HG03280 (cell line): ENCODE measurements around the gene TTC28.

ENCODE experiments used
- ATAC-seq: cut with Tn5 transposase; IDR thresholded peaks from one replicate; pipeline ENCODE4 v1.9.1; 2021; ENCODE audit warnings: mild to moderate bottlenecking, moderate library complexity; ENCODE audit not compliant: unreplicated experiment

Gene TTC28

DNA sequence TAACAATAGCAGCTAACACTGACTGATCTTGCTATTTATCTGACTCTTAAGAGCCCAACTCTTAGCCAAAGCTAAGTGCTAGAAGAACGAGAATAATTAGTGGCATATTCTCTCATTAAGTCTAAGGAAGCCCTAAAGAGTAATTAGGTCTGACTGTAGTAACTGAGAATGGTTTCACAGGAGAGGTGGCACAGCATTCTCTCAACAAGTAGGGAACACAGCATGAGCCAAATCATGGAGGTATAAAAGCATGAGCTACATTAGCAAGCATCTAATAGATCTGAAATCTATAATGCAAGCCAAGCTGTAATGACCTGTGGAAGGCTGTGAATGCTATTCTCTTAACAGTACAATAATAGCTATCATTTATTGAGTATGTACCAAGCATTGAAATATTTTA is 230.6 kb downstream of the TTC28 start:
- ATAC-seq = no peak

DNA sequence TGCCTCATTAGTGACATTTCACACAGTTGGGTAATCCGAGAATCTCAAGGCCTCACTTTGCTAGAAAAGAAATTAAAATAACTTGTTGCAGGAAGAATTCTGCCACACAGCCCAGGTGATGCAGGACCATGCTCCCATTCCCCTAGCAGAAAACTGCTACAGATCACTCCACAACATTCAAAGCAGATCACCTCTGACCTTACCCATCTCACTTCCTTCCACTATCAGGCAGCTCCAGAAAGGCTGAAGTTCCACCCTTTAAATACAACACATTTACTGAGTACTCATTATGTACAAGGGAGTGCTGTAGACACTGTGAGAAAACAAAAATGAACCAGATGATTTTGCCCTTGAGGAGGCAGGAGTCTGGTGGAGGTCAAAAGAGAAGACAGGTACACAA is 231.0 kb downstream of the TTC28 start:
- no peak for ATAC-seq

DNA sequence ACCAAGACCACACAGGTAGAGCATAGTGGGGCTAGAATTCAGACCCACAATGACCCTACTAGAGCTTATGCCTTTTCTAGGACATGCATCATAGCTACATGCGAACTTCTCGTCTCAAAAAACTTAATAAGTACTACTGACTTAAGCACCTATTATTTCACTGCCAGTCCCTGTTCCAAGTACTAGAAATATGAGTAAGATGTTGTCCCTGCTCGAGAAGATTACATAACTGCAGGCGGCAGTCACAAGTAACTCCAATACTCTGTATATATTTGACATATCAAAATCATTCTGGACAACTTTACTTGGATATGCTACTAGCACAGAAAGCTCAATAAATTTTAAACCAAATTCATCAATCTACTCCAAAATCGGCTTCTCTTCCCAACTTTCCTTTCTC is 235.0 kb downstream of the TTC28 start:
- ATAC-seq = no peak

GRCh38 chr22:28443526-28443876 is 236.1 kb downstream of the TTC28 start:
- no peak for ATAC-seq

GRCh38 chr22:28442711-28443525 is 236.7 kb downstream of the TTC28 start:
- no peak for ATAC-seq

- ATAC-seq = no peak
Observed at GRCh38 chr22:28442264-28442710, 237.4 kb downstream of the TTC28 start.

DNA sequence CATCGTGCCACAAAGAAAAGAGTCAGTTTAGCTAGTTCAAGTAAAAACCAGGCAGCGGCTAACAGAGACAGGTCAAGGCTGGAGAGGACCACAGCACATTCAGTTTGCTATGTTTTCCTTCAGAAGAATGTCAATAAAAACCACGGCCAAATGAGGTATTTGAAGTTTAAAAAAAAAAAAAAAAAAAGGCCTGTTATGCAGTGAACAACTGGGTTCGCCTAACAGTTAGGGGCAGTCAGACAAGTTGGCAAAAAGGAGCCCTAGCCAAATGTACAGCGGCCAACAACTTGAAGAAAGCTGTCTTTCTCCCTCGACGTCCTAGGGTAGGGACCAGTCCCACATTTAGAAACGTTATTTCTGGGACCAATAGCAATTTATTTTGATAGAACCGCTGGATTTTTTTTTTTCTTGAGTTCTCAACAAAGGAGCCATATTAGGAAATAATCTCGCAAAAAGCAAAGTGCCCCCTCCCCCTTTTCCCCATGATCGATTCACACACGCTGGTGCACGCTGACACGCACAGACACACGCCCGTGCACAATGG is 237.8 kb downstream of the TTC28 start:
- no peak for ATAC-seq

GRCh38 chr22:28440592-28441390 is 238.8 kb downstream of the TTC28 start:
- ATAC-seq = no peak

GRCh38 chr22:28438183-28438768 is 241.4 kb downstream of the TTC28 start:
- ATAC-seq = no peak

DNA sequence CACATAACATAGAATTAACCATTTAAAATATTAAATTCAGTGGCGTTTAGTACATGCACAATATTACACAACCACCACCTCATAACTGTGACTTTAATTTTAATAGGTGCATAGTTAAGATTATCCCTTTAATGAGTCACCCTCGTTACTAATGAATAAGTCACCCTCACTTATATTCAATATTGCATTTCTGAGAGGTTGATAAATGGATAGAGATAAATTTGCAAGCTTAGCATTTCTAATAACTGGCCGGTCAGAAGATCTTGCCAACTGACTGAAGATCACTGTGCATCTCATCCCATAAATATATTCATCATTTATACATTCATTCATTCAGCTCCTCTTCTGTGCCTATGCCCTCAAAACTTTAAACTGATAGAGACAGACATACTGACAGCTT is 243.7 kb downstream of the TTC28 start:
- ATAC-seq = no peak

DNA sequence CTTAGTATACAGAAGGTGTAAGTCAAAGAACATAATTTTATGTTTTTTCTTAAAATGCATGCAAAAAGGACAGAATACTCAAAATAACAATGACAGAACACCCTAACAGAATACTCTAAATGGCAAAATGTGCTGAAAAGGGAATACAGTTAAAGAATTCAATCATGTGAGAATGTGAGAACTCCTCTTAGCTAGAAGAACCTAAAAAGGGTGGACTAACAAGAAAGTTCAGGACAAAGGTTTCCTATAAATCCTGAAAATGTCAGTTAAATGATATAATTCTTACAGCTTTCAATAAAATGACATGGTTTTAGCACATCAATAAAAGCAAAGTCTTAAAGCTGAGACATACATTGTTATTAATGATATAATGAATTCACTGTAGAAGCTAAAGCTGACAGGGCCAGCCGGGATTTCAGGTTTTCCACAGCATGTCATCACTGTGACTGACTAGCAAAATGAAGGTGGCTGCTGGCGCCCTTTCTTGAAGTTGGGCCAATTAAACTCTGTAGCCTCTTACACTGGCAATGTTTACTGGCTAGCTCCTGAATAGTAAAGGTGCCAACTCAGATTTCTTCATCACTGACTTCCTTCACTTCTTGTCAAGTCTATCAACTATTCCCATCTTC is 244.4 kb downstream of the TTC28 start:
- no peak for ATAC-seq

GRCh38 chr22:28430466-28431025 is 249.1 kb downstream of the TTC28 start:
- ATAC-seq = no peak

GRCh38 chr22:28429711-28430110 is 249.9 kb downstream of the TTC28 start:
- no peak for ATAC-seq

DNA sequence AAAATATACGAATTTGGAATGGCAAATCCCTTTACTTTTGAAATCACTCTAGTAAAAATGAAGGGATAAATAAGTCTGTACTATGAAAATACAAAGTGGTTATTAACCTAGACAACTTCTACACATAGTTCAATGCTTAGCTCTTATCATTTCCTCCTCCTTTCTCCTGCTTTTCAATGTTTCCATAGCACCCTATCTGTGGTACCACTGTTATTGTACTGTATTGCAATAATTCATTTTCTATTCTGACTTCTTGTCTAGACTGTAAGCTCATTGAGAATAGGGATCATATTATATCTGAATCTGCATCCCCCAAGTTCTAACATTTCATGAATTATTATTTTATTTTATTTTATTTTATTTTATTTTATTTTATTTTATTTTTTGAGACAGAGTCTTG is 251.4 kb downstream of the TTC28 start:
- no peak for ATAC-seq

DNA sequence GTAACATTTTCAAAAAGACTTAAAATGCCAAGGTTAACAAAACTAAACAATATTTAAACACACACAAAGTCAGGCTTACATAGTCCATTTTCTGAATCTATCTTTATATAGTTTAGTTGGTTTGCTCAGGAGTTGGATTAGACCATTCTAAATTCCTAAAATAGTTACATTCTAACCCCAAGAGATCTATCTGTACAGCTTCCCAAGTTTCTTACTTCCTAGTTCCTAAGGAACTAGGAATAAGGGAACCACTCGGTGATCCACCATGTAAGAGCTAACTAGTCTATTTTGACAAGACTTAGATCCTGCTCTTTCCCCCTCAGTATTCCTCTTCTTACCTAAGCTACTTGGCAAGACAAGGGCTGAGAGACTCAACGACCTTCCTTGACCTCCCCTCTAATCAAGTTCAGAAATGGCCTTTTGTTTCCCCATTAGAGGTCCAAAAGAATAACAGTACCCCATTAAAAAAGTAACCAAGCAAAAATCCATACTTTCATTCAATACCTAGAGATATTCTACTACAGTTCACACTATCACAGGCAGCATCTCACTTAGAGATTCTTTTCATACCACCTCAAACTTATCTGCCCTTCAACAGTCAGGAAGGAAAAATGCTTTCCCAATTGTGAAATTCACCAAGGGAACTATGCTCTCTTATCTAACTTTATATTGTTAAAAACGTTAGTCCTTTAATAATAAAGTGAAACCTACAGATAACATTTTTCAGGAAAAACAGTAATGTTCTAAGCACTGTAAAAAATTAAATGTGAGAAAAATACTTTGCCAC is 253.1 kb downstream of the TTC28 start:
- ATAC-seq = no peak

DNA sequence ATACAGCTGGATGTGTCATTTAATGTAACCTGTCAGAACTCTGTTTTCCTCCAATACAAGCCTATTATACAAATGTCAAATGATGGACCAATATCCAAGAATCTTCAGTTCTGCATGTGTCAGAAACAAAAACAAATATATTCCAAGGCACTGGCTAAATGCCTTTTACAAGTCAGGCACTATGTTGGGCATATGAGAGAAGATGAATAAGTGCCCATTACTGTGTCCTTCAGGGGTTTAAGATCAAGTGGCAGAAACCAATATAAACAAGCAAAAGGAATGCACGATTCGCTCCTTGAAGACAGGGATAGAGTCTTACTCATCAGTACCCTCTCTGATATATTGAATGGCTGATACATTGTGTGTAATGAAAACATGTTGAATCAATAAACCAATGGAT is 254.4 kb downstream of the TTC28 start:
- no peak for ATAC-seq

DNA sequence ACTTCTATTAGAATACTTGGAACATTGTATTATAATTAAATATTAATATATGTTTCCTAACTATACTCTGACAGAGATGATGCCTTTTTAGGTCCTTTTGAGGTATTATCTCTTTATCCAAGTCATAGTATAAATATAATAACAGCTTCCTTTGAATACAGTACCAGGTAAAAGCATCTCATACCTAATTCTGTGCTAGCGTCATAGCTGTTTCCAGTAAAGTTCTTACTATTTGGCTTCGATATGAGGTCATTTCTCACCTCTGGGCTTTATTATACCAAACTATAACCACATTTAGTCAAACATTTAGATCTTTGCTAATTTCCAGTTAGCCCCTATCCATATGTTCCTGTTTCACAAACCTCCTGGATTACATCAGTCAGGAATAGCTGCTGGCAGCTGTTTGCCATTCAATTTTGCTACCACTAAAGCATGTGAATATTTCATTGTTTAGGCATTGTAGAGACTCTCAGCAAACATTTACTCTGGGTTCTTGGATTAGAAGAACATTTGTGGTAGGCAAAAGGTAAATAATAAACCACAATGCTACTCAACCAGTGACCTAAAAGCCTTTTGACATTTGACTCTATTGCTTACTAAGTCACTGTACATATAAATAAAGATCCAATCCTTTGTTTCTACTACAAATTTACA is 255.1 kb downstream of the TTC28 start:
- ATAC-seq = no peak

DNA sequence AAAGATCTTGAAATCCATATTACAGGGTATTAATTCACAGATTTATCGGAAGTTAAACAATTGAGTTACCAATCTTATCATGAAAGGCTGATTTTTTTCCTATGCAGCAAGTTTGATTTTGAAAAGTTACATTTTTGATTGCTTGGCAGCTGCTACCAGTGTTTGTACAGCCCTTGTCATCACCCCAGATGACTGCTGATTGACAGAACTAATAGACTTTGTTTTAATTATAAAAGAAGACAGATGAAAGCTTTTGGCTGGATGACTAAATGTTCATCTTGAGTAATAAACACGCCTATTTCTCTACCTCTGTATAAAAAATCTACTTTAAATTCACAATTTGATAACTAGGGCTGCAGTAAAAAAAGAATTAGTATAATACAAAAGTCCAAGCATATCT is 259.7 kb downstream of the TTC28 start:
- no peak for ATAC-seq

DNA sequence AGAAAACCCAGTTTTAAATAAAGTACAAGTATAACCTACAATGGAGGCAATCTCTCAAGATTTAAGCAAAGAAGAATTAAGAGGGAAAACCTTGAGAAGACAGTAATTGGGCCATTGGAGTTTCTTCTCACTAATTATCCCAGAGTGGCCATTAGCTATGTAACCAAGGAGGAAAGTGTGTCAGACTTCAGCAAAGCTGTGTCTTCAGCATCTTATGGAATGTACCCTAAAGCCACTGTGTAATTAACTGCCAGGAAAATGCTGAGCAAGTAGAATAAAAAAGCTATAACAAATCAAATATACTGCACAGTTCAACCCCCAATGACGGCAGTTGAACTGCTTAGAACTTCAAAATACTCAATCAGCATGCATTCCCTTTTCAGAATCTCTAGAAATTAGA is 261.6 kb downstream of the TTC28 start:
- no peak for ATAC-seq

DNA sequence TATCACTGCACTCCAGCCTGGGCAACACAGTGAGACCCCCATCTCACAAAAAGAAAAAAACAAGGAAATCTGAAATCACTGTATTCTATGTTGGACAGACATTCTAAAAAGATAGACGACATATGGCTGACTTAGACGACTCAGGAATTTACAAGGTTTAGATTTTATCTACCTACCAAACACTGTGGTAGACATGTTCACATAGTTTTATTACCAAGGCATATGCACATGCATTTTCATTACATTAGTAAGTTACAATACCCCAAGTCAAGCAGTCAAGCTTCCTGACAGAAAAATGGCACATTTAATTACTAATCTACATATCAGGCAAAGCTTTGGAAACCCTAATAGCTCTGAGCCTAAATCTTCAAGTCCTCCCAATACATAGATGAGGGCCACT is 262.2 kb downstream of the TTC28 start:
- no peak for ATAC-seq
